Right lobe of liver (tissue), 6 donors: ENCODE results near the gene CEP164. TPM values are rescaled to one million over a fixed set of nuclear protein-coding genes. Genes with fewer than 3 reads are reported as not detected.
"Not testable (repeated sequence)": the region's sequence is repeated elsewhere in the genome, so short reads cannot be mapped to it uniquely, and the experiment has no call there.

Source experiments
- ATAC-seq, 4 donors: fragments of 200-7000 bp; cut with Tn5 transposase; one replicate each; pipeline ENCODE4 v1.9.1; 2020; ENCODE audit warnings: mild to moderate bottlenecking in 4 of 4, moderate library complexity in 4 of 4
- DNase-seq, 3 donors: peaks; one replicate each; pipeline ENCODE4 v3.0.0-alpha.2; 2020
- H3K27ac ChIP-seq, 3 donors: fragments of 200-600 bp; one replicate each; pipeline ENCODE4 v1.8.0; 2022
- H3K27me3 ChIP-seq, 2 donors: fragments of 200-600 bp; one replicate each; pipeline ENCODE4 v1.8.0; 2022
- H3K36me3 ChIP-seq, 4 donors: fragments of 200-600 bp; sonication (generic) in 1 of 4; one replicate each; pipeline versions ENCODE4 v1.5.1 to v1.8.0; 2017 to 2022; ENCODE audit warnings: control low read depth in 1 of 4
- H3K4me1 ChIP-seq, 4 donors: fragments of 200-600 bp; sonication (generic) in 1 of 4; one replicate each; pipeline versions ENCODE4 v1.5.1 to v1.8.0; 2017 to 2022; ENCODE audit warnings: control low read depth in 1 of 4
- H3K4me3 ChIP-seq, 3 donors: fragments of 200-600 bp; one replicate each; pipeline ENCODE4 v1.8.0; 2022
- H3K9me3 ChIP-seq, 4 donors: fragments of 200-600 bp; sonication (generic) in 1 of 4; one replicate each; pipeline versions ENCODE4 v1.5.1 to v1.8.0; 2017 to 2022; ENCODE audit warnings: control low read depth in 1 of 4
- CTCF ChIP-seq, 4 donors: fragments of 200-600 bp in 3 of 4; fragments of 450-650 bp in 1 of 4; IDR thresholded peaks; one replicate each; pipeline versions ENCODE4 v1.5.1 to v1.8.0; 2016 to 2022; ENCODE audit warnings: antibody characterized with exemption in 4 of 4, mild to moderate bottlenecking in 2 of 4
- POLR2A ChIP-seq: fragments of 450-650 bp; IDR thresholded peaks from one replicate; pipeline ENCODE4 v1.6.1; 2017; ENCODE audit warnings: antibody characterized with exemption, mild to moderate bottlenecking
- WGBS: methylation state at CpG from one replicate; pipeline ENCODE4 v1.1.6; 2018; ENCODE audit warnings: low coverage, low lambda C conversion rate; ENCODE audit not compliant: insufficient coverage; ENCODE audit errors: missing lambda C conversion rate; 5-methylcytosine and 5-hydroxymethylcytosine counted together
- intact Hi-C, 2 donors: fragments of 100-400 bp; cut with DNase I; formaldehyde crosslinking; loops; one replicate each; pipeline versions ENCODE4 v1.11.2 to v1.14.1; 2022
- total RNA-seq, 6 experiments: library from RNA; depleted of rRNA in 2 of 6; stranded (reverse); fragments of >200 nt in 2 of 6; fragmentation: NEBNext Ultra II Directional in 3 of 6; extraction: Animal tissue kit (Norgen Biotek cat#: 25700) in 3 of 6; gene quantifications; one replicate each; pipeline versions ENCODE4 v1.1.0 to v1.2.4, GENCODE V29; 2016 to 2023
- donor health status: DM: no; HTN: yes; CAD: no.
- donor health status: DM: no; HTN: no; CAD: no.
- donor health status: DM: no; HTN: no; CAD: no.
- donor health status: DM: no; HTN: yes; CAD: no.
- donor health status: DM: no; HTN: yes; CAD: no.

CEP164 gene
- total RNA-seq, 6 experiments from 2014 or later, result 7.2 to 11.2 (median 8.6) TPM

GRCh38 chr11:117456027-117456720 is 128.5 kb downstream of the CEP164 start:
- DNase-seq, result no peak
- no peak for ATAC-seq
- 61% methylated on average over 6 of the region's 7 CpGs for WGBS
- Histone ChIP-seq H3K36me3 (no peaks in the 10 kb centered on the region), H3K27me3 (no peaks in the 10 kb centered on the region), H3K4me3 (no peak overlapping the region), H3K27ac (no peak overlapping the region), H3K9me3 (peaks cover 0 to 7% (median 0%) of the 10 kb centered on the region in 4 donors), H3K4me1 (no peaks in the 10 kb centered on the region)
- TF ChIP-seq POLR2A (no peak), CTCF (IDR thresholded peaks at IDR 0.05) (no peak)
- intact Hi-C loops, result no loop called here

- H3K9me3 ChIP-seq, H3K36me3 ChIP-seq, H3K27me3 ChIP-seq, H3K4me1 ChIP-seq, intact Hi-C loops, H3K27ac ChIP-seq, H3K4me3 ChIP-seq, DNase-seq, ATAC-seq: not testable (repeated sequence)
- 80% methylated on average over 7 of the region's 8 CpGs for WGBS
Measured at GRCh38 chr11:117456721-117457029, 129.0 kb downstream of the CEP164 start.

GRCh38 chr11:117457031-117457785 is 129.6 kb downstream of the CEP164 start:
- intact Hi-C loops, result no loop called here
- no peaks in the 10 kb centered on the region for H3K27me3 ChIP-seq
- no peaks in the 10 kb centered on the region for H3K4me1 ChIP-seq
- no peak for ATAC-seq
- no peak for DNase-seq
- H3K36me3 ChIP-seq, result no peaks in the 10 kb centered on the region
- no peak overlapping the region for H3K27ac ChIP-seq
- WGBS, result 64% methylated on average over 8 of the region's 15 CpGs
- no peak overlapping the region for H3K4me3 ChIP-seq
- H3K9me3 ChIP-seq, result peaks cover 0 to 7% (median 0%) of the 10 kb centered on the region in 4 donors
- TF ChIP-seq POLR2A (no peak), CTCF (IDR thresholded peaks at IDR 0.05) (no peak)

GRCh38 chr11:117457835-117458234 is 130.2 kb downstream of the CEP164 start:
- 67% methylated on average over 5 of the region's 9 CpGs for WGBS
- DNase-seq, result no peak
- intact Hi-C loops, result no loop called here

More at GRCh38 chr11:117457835-117458234, 130.2 kb downstream of the CEP164 start:
- TF ChIP-seq CTCF (IDR thresholded peaks at IDR 0.05) (no peak), POLR2A (no peak)
- H3K27ac ChIP-seq, result no peak overlapping the region
- H3K4me1 ChIP-seq, result no peaks in the 10 kb centered on the region
- peaks cover 0 to 7% (median 0%) of the 10 kb centered on the region in 4 donors for H3K9me3 ChIP-seq
- no peak for ATAC-seq
- no peaks in the 10 kb centered on the region for H3K27me3 ChIP-seq
- no peaks in the 10 kb centered on the region for H3K36me3 ChIP-seq
- no peak overlapping the region for H3K4me3 ChIP-seq
